Activated CD4-positive, alpha-beta T cell treated with anti-CD3 and anti-CD28 coated beads, Interleukin-2, amount 50 U/mL, for 24 hours (primary cell): Measurements from ENCODE around the gene PDZRN3.

Experiments used
- DNase-seq, 2 donors: peaks; one replicate each; pipeline ENCODE4 v3.0.0-alpha.2; 2020; ENCODE audit warnings: low read depth in 1 of 2, low spot score in 1 of 2

Gene PDZRN3

GRCh38 chr3:73529308-73530021 lies 95.3 kb downstream of the PDZRN3 start:
- DNase-seq = no peak

GRCh38 chr3:73525591-73525990 lies 99.2 kb downstream of the PDZRN3 start:
- no peak for DNase-seq

- DNase-seq = no peak
Measured at GRCh38 chr3:73523661-73524060, 101.1 kb downstream of the PDZRN3 start.

DNA sequence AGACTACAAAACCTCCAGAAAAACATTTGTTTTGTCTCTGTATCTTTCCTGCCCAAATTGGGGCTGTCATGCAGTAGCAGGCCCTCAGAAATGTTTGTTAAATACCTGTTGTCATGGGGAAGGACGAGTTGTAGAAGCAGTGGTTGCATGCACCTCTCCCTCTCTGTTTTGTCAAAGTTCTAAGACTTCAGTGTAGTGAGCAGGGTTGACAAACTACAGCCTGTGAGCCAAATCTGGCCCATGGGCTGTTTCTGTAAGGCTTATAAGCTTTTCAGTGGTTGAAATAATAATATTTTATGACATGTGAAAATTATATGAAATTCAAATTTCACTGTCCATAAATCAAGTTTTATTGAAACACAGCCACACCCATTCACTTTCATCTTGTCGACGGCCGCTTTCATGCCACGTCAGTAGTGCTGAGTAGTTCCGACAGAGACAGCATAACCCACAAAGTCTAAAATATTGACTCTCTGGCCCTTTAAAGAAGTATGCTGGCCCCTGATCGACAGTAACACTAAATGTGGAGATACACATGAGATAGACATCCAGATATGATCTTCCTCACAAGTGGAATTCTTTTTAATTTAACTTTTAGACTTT lies 102.9 kb downstream of the PDZRN3 start:
- DNase-seq = no peak

GRCh38 chr3:73520931-73521461 lies 103.7 kb downstream of the PDZRN3 start:
- DNase-seq = no peak

DNA sequence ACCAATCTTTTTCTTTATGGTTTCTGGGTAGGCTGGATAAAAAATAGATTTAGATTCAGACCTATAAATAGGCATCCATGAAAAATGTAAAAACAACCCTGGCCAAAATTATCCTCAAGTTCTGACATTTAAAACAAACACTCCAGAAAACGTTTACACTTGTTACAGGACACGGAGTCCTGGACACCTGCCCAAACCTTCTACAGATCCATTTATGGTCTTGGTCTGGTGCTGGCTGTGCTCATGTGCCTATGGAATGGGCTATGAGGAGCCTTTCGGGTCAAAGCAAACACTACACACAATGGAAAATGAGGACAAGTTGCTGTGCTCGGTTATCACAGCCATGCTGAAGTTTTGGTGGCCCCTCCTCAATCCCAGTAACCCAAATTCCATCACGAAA lies 108.1 kb downstream of the PDZRN3 start:
- no peak for DNase-seq

- no peak for DNase-seq
Measured at GRCh38 chr3:73513260-73513659, 111.5 kb downstream of the PDZRN3 start.

DNA sequence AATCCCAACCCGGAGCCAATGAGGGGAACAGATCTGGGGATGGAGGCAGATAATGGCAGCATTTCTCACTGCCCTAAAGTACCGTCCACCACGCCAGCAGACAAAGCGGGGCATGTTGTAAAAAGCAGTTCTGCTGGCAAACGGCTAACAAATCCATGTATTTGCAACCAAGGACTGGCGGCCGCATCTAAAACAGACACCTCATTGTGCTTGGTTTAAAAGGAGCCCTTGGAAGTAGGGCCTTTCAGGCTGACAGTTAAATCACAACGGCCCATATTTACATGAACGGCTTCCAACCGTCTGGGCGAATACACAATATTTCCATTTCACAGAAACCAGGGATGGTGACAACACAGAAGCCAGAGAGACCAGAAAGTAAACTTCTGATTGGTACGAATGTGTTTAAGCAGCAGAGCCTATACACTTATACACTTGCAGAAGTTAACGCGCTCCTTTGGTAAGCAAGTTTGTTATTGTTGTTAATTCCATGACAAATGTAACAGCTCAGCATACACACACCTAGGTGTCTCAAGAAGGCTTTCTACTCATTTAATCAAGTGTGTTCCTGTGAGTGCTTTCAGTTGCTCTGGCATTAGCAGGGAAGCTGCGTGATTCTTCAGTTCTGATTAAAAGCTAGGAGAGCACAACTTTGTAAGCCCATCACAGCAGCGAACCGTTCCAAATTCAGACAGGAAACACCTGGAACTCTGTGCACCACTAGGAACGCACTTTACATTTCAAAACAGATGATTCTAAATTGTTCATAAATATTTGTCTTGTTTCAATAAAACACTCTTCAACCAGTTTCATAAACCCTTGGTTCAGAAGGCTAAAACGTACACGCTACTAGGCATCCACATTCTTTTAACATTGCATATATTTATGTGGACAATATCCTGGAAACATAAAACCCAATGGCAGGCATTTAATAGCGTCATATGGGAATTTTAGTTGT lies 112.9 kb downstream of the PDZRN3 start:
- no peak for DNase-seq

DNA sequence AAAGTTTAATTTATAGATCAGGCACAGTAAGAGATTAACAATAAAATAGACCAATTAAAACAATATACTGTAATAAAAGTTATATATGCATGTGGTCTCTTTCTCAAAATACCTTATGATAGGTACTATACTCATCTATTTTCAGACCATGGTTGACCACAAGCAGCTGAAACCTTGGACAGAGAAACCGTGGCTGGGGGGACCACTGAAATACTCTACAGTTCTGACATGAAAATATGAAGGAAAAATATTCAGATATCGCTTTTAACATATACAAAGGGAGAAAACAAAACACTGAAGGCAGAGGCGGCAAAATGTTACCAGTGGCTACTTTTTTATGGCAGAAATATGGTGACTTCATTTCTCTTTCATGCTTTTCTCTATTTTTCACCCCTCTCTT lies 114.0 kb downstream of the PDZRN3 start:
- DNase-seq = no peak

GRCh38 chr3:73510334-73510733 lies 114.4 kb downstream of the PDZRN3 start:
- no peak for DNase-seq

DNA sequence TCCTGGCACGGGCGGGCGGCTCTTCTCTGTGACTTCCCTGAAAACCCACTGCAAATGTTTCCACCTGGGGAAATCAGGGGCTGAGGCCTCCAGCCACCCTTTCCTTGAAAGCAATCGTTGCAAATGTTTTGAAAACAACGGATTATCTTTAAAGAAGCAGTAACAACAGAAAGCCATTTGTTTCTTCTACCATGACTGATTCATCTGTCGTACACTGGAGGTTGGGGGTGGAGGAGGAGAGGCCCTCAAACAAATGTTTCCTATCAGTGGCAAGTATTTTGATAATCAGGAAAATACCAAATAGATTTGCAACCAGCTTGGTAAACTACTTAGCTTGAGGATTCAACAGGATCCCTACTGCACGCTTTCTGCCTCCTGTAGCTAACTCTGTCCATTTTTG lies 114.9 kb downstream of the PDZRN3 start:
- no peak for DNase-seq

GRCh38 chr3:73509066-73509465 lies 115.7 kb downstream of the PDZRN3 start:
- DNase-seq = no peak

DNA sequence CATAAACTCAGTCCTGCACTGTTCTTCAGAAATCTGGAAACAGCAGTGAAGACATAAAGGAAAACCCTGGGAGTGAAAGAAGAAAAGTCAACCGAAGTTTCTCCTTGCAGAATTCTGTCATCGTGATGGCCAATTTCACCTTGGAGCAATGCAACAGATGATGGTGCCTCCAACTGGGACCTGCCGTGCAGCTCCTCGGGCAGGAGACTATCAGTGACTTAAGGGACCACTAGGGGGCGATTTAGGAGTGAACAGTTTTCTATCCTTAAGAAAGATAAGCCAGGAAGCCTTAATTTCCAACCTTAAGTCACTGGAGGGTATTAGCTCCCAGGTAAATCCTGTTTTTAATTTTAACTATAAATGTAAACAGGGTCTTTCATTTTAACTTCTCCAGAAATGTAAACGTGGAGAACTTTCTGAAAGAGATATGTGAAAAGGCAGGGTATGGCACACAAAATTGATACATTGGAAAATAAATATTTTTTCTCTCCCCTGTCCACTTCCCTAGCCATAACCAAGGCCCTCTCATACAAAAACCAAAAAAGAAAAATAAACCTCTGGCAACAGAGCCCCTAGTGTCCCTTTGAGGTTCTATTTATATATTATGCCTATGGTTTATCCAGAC lies 116.3 kb downstream of the PDZRN3 start:
- DNase-seq = peak in 1 of 2 donors; percentile 14

DNA sequence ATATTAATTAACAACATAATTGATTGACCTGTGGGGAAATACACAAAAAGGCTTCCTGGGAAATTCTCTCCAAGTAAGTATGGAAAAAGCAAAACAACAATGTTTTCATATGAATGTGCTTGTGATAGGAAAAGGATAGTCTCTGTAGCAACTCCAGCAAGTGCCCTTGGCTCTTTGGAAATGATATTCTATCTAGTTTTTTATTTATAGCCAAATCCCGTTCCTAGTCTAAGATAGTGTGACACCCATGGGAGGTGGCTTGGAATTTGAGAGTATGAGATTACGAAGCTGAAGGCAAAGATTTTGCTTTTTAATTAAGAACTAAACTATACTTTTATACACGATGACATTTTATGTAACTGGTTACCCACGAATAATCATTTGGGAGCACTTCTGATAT lies 119.9 kb downstream of the PDZRN3 start:
- no peak for DNase-seq

GRCh38 chr3:73504239-73504638 lies 120.5 kb downstream of the PDZRN3 start:
- no peak for DNase-seq

DNA sequence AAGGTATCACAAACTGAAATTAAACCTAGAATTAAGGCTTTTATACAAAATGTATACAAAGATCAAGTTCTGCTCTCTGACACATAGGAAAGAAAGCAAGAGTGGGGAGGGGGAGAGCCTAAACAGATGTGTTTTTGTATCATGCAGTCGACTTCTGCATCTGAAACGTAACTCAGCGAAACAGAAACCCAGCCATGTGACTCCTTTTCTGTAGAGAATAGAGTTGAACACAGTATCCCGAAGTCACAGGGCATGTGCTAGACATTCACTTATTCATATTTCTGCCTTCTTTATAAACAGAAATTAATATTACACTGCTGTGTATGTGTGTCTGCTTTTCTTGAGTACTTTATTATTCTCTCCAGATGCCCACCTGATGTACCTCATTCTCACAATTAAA lies 121.0 kb downstream of the PDZRN3 start:
- no peak for DNase-seq

DNA sequence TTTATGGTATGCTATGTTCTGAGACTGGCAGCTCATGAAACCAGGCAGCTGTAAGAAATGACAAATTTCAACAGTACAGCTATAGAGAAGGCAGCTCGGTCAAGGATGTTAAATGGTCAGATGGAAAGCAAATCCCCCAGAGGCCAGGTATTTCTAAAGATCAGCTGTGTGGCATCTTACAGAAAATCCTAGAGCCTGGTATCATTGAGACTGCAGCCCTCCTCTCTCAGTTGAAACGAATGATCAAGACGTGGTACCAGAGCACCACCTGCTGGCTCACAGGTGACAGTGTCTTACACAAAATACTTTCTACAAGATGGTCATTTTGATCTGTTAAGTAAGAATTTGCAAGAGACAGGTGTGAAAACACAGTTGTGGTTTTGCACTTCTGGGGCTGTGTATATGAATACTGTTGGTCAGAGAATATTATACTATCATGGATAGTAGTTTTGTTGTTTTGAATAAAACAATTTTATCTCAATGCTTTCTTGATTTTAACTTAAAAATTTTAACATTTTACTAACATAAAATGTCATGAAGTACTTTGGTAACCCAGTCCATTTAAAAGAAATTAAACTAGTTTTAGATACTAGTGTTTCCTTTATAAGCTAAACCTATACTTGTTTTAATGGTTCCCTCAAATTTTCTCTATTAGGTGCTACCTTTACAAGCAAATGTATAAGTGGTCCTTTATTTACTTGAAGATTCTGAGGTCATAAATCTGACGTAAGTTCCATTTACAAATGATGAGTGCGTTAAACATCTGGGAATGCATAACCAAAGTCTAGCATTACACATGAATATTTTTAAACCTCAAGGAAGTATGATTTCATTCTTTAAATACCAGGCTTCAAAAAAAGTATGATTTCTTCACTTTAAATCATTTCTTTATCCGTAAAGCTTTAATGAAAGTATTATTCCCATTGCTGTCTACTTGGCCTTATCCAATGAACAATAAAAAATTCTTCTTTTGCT lies 121.8 kb downstream of the PDZRN3 start:
- DNase-seq = peak; percentile 15 to 27

- DNase-seq = no peak
Measured at GRCh38 chr3:73500321-73500720, 124.4 kb downstream of the PDZRN3 start.

GRCh38 chr3:73499787-73500186 lies 125.0 kb downstream of the PDZRN3 start:
- no peak for DNase-seq
